ENCODE results near the gene RNF212.
A peak's percentile ranks its signal among the peaks of the same experiment; 100 is the strongest.

Gene RNF212

DNA sequence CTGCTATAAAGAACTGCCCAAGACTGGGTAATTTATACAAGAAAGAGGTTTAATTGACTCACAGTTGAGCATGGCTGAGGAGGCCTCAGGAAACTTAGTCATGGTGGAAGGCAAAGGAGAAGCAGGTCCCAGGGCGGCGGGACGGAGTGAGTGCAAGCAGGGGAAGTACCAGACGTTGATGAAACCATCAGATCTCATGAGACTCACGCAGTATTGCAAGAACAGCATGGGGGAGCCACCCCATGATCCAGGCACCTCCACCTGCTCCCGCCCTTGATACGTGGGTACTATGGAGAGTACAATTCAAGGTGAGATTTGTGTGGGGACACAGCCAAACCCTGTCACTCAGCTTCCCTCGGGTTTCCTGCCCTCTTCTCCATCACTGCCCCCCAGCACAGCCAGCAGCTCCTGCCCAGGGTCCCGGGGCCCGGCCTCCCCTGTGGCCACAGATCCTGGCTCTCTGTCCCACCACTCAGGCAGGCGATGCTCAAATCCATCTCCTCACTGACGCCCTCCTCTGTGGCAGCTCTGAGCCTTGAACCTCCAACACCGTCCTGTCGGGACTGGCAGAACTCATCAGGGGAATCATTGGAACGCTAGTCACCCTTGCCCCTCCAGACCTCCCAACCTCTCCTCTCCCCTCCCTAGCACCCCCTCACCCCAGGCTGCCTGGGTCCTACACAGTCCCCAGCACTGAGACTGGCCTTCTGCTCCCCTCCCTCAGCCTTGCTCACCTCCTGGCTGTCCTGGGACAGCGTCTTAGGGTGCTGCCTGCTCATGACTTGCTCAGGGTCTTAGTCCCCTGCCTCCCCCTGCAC lies 64.4 kb downstream of the RNF212 start:
- no peak for DNase-seq

- no peak for DNase-seq
Observed at GRCh38 chr4:1047976-1048772, 65.2 kb downstream of the RNF212 start.

GRCh38 chr4:1047106-1047975 lies 66.0 kb downstream of the RNF212 start:
- DNase-seq, result no peak

- peak in 34 of 51 donors; percentile 23 to 83 (median 52) for DNase-seq
Observed at GRCh38 chr4:1046581-1047011, 66.8 kb downstream of the RNF212 start.

- DNase-seq, result peak in 10 of 51 donors; percentile 27 to 64 (median 40)
Observed at GRCh38 chr4:1045595-1046201, 67.7 kb downstream of the RNF212 start.

DNA sequence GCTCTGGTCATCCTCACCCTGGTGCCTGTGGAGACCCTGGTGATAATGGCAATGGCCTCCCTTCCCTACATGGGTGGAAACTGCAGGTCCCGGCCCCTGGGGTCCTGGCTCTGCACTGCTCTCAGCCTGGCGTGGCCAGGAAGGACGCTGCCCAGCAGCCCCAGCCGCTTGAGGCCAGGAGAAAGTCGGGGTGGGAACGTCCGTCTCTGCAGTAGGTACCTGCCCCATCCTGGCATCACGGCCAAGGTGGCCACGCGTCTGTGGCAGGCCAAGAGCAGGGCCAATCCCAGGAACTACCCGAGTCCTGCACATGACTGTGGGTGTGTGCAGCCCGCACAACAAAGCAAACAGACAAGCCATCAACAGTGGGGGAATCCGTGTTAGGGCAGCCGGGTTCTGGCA lies 68.2 kb downstream of the RNF212 start:
- DNase-seq, result peak in 2 of 51 donors; percentile 35 to 59

- no peak for DNase-seq
Observed at GRCh38 chr4:1044469-1045192, 68.7 kb downstream of the RNF212 start.

DNA sequence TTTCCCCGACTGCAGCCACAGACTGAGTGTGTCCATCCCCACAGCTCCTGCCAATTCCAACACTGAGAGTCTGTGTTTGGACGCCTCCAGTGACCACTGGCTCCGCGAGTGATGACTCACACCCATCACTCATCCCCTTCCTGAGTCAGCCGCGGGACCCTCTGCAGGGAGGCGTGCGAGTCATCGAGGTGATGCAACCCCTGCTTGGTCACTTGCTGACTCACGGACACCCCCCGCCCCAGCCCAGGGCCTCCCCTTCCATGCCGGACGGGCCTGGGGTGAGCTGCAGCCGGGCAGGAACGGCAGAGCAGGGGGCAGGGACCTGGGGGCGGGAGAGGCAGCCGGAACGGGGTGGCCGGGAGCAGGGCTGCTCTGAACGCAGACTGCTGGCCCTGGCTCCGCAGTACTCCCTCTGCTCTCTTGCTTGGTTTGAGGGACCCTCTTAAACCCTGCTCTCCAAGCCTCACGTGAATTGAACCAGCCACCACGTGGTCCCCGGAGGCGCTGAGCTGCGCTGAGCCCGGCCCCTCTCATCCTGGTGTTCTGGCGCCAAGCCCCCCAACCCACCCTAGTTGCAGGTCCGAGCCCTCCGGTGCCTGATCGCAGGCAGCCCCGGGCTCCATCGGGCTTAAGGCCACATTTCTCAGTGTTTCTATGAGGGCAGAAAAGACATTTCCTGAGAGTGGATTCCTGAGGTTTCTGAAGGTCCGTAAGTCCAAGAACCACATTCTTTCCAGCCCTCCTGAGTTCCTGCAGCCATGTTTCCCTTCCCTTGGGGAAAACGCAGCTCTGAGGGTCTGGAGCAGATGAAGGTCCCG lies 69.5 kb downstream of the RNF212 start:
- peak in 33 of 51 donors; percentile 17 to 94 (median 60) for DNase-seq

DNA sequence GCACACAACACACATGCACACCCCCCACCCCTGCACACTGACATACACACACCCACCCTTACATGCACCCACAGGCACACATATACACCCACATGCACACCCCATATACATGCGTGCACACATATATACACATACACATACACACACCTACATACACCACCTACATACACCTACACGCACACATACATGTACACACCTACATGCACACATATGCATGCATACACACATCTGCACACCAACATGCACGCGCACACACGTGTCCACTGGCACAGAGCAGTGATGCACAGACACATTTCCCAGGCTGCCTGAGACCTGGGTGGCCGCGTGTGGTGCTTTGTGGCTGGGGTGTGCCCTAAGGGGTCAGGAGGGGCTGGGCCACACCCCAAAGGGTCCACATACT lies 70.2 kb downstream of the RNF212 start:
- no peak for DNase-seq

- no peak for DNase-seq
Observed at GRCh38 chr4:1042352-1043055, 70.9 kb downstream of the RNF212 start.

DNA sequence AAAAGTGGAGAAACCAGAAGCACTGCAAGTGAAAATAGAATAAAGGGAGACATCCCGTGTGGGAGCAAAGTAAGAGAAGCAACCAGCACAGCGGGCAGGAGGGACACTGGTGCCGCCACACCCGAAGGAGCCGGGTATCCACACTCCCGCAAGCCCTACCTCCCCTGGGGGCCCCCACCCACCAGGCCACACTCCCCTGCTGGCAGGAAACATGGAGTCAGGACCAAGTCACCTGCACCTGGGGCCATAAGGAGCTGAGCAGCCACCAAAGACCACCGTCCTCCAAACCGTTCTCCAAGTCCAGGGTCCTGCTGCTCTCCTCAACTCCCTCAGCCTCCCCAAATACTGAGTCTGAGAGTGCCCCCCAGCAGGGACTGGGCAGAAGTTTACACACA lies 71.4 kb downstream of the RNF212 start:
- no peak for DNase-seq

GRCh38 chr4:1041147-1041935 lies 72.0 kb downstream of the RNF212 start:
- DNase-seq, result peak in 5 of 51 donors; percentile 22 to 46 (median 31)

GRCh38 chr4:1040344-1041146 lies 72.8 kb downstream of the RNF212 start:
- no peak for DNase-seq

DNA sequence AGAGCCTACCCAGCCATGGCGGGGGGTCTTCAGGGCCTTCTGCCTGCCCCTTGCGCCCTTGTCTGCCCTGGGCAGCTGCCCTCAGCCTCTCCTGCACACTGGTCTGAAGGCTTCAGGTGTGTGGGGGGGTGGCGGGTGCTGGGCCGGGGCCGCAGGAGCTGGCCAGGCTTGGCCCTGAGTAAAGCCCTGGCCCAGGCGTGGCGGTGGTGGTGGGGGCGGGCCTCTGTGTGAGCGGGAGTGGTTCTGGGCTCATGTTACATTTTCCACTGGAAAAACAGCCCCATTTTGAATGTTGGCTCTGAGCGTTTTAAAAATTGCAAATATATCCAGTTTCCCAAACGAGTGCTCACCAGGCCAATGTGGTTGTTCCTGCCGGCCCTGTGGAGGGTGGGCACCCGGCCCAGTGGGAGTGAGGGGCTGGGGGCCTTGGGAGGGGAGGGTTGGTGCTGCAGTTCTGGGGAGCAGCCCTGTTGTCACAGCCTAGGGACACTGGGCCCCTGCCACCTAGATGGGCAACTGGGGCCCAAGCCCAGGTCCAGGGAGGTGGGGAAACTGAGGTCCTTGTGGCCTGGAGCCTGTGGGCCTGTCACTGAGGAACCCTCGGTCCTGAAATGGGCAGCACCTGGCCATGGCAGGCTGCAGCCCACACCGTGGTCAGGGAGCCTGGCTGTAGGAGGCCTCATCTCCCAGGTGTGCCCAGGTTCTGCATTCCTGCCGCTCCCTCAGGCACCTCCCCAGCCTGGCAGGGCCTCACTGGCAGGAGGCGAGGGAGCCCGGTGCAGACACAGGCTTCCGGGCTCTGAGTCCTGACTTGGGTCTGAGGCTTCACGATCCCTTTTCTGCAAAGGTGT lies 73.6 kb downstream of the RNF212 start:
- DNase-seq, result no peak

GRCh38 chr4:1038948-1039492 lies 74.3 kb downstream of the RNF212 start:
- DNase-seq, result no peak

All from hypothalamus (tissue), 51 donors.